Loucy (cell line): ENCODE measurements around the gene EXOSC7.

Source experiments
- EZH2phosphoT487 ChIP-seq: fragments of 200-600 bp; IDR thresholded peaks from 2 replicates; pipeline ENCODE4 v1.6.1; 2018; ENCODE audit warnings: antibody characterized with exemption, mild to moderate bottlenecking, moderate library complexity, borderline replicate concordance
- TF ChIP-seq, protein P1 (sequence below): fragments of 200-600 bp; sonication (generic); conservative IDR thresholded peaks from 2 replicates; pipeline ENCODE4 v1.5.1; 2014; ENCODE audit warnings: mild to moderate bottlenecking, antibody characterized with exemption, low read length

DNA sequence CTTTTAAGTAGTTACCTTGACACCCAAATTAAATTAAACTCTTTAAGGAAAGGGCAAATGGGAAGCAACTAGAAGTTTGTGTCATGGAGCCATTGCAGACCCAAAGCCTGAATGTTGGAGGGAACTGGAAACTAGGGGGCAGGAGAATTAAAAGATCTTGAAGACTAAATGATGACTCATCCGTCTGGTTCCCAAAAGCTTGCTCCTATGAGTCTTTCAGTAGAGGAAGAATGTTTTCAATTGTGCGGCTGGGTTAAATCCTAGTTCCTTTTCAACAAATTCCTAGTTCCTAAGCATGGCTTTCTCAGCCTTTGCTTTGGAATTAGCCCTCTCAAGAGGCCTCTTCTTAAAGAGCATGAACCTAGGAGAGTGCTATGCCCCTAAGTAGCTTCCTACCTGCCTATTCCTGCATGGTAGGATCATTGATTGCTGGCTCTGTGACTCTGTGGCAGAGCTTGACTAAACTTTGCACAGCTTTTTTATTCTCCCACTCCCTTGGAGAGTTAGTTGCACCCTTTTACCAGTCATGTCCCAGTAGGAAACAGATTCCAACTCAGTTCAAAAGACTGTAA lies 67.8 kb downstream of the EXOSC7 start:
- TF ChIP-seq, protein P1, sequence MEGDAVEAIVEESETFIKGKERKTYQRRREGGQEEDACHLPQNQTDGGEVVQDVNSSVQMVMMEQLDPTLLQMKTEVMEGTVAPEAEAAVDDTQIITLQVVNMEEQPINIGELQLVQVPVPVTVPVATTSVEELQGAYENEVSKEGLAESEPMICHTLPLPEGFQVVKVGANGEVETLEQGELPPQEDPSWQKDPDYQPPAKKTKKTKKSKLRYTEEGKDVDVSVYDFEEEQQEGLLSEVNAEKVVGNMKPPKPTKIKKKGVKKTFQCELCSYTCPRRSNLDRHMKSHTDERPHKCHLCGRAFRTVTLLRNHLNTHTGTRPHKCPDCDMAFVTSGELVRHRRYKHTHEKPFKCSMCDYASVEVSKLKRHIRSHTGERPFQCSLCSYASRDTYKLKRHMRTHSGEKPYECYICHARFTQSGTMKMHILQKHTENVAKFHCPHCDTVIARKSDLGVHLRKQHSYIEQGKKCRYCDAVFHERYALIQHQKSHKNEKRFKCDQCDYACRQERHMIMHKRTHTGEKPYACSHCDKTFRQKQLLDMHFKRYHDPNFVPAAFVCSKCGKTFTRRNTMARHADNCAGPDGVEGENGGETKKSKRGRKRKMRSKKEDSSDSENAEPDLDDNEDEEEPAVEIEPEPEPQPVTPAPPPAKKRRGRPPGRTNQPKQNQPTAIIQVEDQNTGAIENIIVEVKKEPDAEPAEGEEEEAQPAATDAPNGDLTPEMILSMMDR = no peak
- TF ChIP-seq EZH2phosphoT487 = no peak
